ENCODE results near the gene MYL6.
A peak's percentile ranks its signal among the peaks of the same experiment; 100 is the strongest.

The MYL6 gene

DNA sequence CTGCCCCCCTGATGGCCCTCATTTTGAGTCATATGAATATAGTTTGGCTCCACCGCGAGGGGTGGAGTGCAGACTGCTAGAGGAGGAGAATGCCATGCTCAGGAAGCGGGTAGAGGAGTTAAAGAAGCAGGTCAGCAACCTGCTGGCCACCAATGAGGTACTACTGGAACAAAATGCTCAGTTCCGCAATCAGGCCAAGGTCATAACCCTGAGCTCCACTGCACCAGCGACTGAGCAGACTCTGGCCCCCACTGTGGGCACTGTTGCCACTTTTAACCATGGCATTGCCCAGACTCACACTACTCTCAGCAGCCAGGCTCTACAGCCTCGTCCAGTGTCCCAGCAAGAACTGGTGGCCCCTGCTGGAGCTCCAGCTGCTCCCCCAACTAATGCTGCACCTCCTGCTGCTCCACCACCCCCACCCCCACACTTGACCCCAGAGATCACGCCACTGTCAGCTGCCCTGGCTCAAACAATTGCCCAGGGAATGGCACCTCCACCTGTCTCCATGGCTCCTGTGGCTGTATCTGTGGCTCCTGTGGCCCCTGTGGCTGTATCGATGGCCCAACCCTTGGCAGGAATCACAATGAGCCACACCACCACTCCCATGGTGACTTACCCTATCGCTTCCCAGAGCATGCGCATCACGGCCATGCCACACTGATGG, 36.8 kb upstream of the MYL6 start:
- no peak for DNase-seq
- H3K27ac ChIP-seq, result peak overlapping the region; percentile 86 to 94
- intact Hi-C loops (cut with DNase I; ENCODE audit: low total_unique reads), result no loop called here
- H3K4me1 ChIP-seq, result peaks cover 5 to 42% (median 24%) of the 10 kb centered on the region in 4 donors
- H3K27me3 ChIP-seq, result no peaks in the 10 kb centered on the region
- H3K9me3 ChIP-seq, result no peaks in the 10 kb centered on the region
- H3K4me3 ChIP-seq, result no peak overlapping the region
- H3K36me3 ChIP-seq, result peaks cover 19 to 27% (median 21%) of the 10 kb centered on the region in 3 donors
- TF ChIP-seq, protein P1, sequence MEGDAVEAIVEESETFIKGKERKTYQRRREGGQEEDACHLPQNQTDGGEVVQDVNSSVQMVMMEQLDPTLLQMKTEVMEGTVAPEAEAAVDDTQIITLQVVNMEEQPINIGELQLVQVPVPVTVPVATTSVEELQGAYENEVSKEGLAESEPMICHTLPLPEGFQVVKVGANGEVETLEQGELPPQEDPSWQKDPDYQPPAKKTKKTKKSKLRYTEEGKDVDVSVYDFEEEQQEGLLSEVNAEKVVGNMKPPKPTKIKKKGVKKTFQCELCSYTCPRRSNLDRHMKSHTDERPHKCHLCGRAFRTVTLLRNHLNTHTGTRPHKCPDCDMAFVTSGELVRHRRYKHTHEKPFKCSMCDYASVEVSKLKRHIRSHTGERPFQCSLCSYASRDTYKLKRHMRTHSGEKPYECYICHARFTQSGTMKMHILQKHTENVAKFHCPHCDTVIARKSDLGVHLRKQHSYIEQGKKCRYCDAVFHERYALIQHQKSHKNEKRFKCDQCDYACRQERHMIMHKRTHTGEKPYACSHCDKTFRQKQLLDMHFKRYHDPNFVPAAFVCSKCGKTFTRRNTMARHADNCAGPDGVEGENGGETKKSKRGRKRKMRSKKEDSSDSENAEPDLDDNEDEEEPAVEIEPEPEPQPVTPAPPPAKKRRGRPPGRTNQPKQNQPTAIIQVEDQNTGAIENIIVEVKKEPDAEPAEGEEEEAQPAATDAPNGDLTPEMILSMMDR (IDR thresholded peaks at IDR 0.05), result no peak

GRCh38 chr12:56122637-56123036, 35.5 kb upstream of the MYL6 start:
- DNase-seq, result no peak
- intact Hi-C loops (cut with DNase I; ENCODE audit: low total_unique reads), result no loop called here
- Histone ChIP-seq H3K36me3 (peaks cover 19 to 27% (median 21%) of the 10 kb centered on the region in 3 donors), H3K9me3 (no peaks in the 10 kb centered on the region), H3K4me3 (no peak overlapping the region), H3K27ac (peak overlapping the region in 1 of 2 donors; percentile 94), H3K27me3 (no peaks in the 10 kb centered on the region), H3K4me1 (peaks cover 5 to 53% (median 35%) of the 10 kb centered on the region in 4 donors)
- TF ChIP-seq, protein P1 (IDR thresholded peaks at IDR 0.05), result no peak

DNA sequence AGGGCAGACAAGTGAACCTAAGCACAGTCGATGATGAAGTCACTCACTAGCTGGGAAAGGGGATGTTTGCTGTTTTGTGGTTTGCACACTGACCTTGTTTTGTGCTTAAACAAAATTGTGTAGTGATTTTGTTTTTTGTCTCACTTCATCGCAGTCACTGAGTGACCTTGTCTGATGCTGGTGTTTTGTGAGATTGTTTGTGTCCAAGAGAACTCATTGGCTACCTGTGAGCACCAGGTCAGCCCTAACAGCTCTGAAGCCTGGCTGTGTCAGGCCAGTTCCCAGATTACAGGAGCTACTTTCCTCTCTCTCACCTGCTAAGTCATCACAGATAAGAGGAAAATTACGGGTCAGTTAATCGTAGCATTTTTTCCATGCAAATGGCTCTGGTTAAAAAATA, 34.0 kb upstream of the MYL6 start:
- intact Hi-C loops (cut with DNase I; ENCODE audit: low total_unique reads), result no loop called here
- Histone ChIP-seq H3K27ac (no peak overlapping the region), H3K9me3 (no peaks in the 10 kb centered on the region), H3K4me1 (peaks cover 5 to 43% (median 28%) of the 10 kb centered on the region in 4 donors), H3K27me3 (no peaks in the 10 kb centered on the region), H3K36me3 (peaks cover 19 to 27% (median 21%) of the 10 kb centered on the region in 3 donors), H3K4me3 (no peak overlapping the region)
- TF ChIP-seq, protein P1 (IDR thresholded peaks at IDR 0.05), result no peak
- no peak for DNase-seq

GRCh38 chr12:56126732-56127239, 31.4 kb upstream of the MYL6 start:
- intact Hi-C loops (cut with DNase I; ENCODE audit: low total_unique reads), result loop anchor here (2.0 to 5.0 kb wide), 2 partner anchors 36 to 62 kb away; partner anchors contain the start of gene SMARCC2

GRCh38 chr12:56127485-56127887, 30.7 kb upstream of the MYL6 start:
- Histone ChIP-seq H3K9me3 (no peaks in the 10 kb centered on the region), H3K4me1 (peaks cover 9 to 41% (median 26%) of the 10 kb centered on the region in 4 donors), H3K27ac (peak overlapping the region; percentile 80 to 84), H3K27me3 (no peaks in the 10 kb centered on the region), H3K36me3 (peaks cover 16 to 28% (median 21%) of the 10 kb centered on the region in 3 donors), H3K4me3 (peak overlapping the region; percentile 43 to 74)
- TF ChIP-seq, protein P1 (IDR thresholded peaks at IDR 0.05), result no peak
- intact Hi-C loops (cut with DNase I; ENCODE audit: low total_unique reads), result loop anchor here (2.0 to 5.0 kb wide), 2 partner anchors 35 to 61 kb away; partner anchors contain the start of gene SMARCC2
- no peak for DNase-seq

More at GRCh38 chr12:56126732-56127239, 31.4 kb upstream of the MYL6 start:
- TF ChIP-seq, protein P1 (IDR thresholded peaks at IDR 0.05), result no peak
- H3K27ac ChIP-seq, result peak overlapping the region; percentile 80 to 84
- peaks cover 9 to 41% (median 26%) of the 10 kb centered on the region in 4 donors for H3K4me1 ChIP-seq
- no peak for DNase-seq
- peaks cover 11 to 28% (median 19%) of the 10 kb centered on the region in 3 donors for H3K36me3 ChIP-seq
- no peaks in the 10 kb centered on the region for H3K27me3 ChIP-seq
- H3K4me3 ChIP-seq, result peak overlapping the region in 1 of 2 donors; percentile 74
- H3K9me3 ChIP-seq, result no peaks in the 10 kb centered on the region

All from tibial artery (tissue), 4 donors.